NCI-H1092 (cell line): ENCODE results near the gene RHBG.
"Not testable (repeated sequence)": the region's sequence is repeated elsewhere in the genome, so short reads cannot be mapped to it uniquely, and the experiment has no call there.

Experiments
- DNase-seq: peaks from one replicate; lab custom pipeline; 2025; lab: John Stamatoyannopoulos, UW

The RHBG gene

GRCh38 chr1:156365754-156366153 is 3.3 kb upstream of the RHBG start:
- no peak for DNase-seq

GRCh38 chr1:156366378-156367166 is 2.4 kb upstream of the RHBG start:
- DNase-seq: no peak

GRCh38 chr1:156367383-156368156 is 1.4 kb upstream of the RHBG start:
- DNase-seq: no peak

GRCh38 chr1:156368157-156368658 is 803 bp upstream of the RHBG start:
- no peak for DNase-seq

- not testable (repeated sequence) for DNase-seq
These were observed 775 bp downstream of the RHBG start for GRCh38 chr1:156369685-156370286.

GRCh38 chr1:156371553-156372264 is 2.7 kb downstream of the RHBG start:
- DNase-seq: no peak

GRCh38 chr1:156372265-156372586 is 3.2 kb downstream of the RHBG start:
- DNase-seq: no peak

- no peak for DNase-seq
These were observed 3.9 kb downstream of the RHBG start for GRCh38 chr1:156372876-156373275.

- no peak for DNase-seq
These were observed 4.5 kb downstream of the RHBG start for GRCh38 chr1:156373546-156373945.

- no peak for DNase-seq
These were observed 7.1 kb downstream of the RHBG start for GRCh38 chr1:156376146-156376545.

GRCh38 chr1:156376958-156377919 is 8.2 kb downstream of the RHBG start:
- DNase-seq: no peak

- no peak for DNase-seq
These were observed 9.5 kb downstream of the RHBG start for GRCh38 chr1:156378557-156378956.

- DNase-seq: no peak
These were observed 10.6 kb downstream of the RHBG start for GRCh38 chr1:156379420-156380165.

GRCh38 chr1:156382561-156382960 is 13.6 kb downstream of the RHBG start:
- DNase-seq: no peak

GRCh38 chr1:156383023-156383422 is 14.0 kb downstream of the RHBG start:
- peak; percentile 56 for DNase-seq

- no peak for DNase-seq
These were observed 15.0 kb downstream of the RHBG start for GRCh38 chr1:156384007-156384406.

- no peak for DNase-seq
These were observed 15.6 kb downstream of the RHBG start for GRCh38 chr1:156384658-156385057.

GRCh38 chr1:156385534-156386031 is 16.6 kb downstream of the RHBG start:
- peak; percentile 63 for DNase-seq

GRCh38 chr1:156386134-156386901 is 17.3 kb downstream of the RHBG start:
- DNase-seq: no peak
